Neural progenitor cell (in vitro differentiated cells): ENCODE data around the gene B3GAT1.

Source experiments
- EZH2phosphoT487 ChIP-seq: fragments of 200-600 bp; sonication (generic); IDR thresholded peaks from 2 replicates; pipeline ENCODE4 v1.6.1; 2017; ENCODE audit warnings: antibody characterized with exemption
- TF ChIP-seq, protein P1 (sequence below): fragments of 200-600 bp; sonication (generic); IDR thresholded peaks from 2 replicates; pipeline ENCODE4 v1.5.1; 2017; ENCODE audit warnings: antibody characterized with exemption, mild to moderate bottlenecking

DNA sequence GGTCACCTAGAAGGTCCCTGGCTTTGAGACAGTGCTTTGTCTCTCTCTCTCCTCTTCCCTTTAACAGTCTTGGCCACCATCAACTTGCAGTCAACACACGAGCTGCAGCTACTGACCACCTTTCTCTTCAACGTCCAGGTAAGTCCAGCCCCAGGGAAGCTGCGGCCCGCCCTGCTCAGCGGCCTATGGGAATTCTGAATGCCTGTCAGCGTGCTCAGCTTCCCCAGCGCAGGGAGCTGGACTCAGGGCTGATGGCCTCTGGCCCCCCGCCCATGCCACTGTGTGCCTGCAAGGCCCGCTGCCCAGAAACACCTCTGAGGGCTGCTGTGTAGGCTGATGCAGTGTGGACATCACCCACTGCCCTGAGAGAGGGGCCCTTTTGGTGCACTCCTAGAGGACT is 47.8 kb downstream of the B3GAT1 start:
- TF ChIP-seq, protein P1, sequence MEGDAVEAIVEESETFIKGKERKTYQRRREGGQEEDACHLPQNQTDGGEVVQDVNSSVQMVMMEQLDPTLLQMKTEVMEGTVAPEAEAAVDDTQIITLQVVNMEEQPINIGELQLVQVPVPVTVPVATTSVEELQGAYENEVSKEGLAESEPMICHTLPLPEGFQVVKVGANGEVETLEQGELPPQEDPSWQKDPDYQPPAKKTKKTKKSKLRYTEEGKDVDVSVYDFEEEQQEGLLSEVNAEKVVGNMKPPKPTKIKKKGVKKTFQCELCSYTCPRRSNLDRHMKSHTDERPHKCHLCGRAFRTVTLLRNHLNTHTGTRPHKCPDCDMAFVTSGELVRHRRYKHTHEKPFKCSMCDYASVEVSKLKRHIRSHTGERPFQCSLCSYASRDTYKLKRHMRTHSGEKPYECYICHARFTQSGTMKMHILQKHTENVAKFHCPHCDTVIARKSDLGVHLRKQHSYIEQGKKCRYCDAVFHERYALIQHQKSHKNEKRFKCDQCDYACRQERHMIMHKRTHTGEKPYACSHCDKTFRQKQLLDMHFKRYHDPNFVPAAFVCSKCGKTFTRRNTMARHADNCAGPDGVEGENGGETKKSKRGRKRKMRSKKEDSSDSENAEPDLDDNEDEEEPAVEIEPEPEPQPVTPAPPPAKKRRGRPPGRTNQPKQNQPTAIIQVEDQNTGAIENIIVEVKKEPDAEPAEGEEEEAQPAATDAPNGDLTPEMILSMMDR, result no peak
- no peak for TF ChIP-seq EZH2phosphoT487
